Measurements from ENCODE around the gene NOVA2. TPM values are rescaled to one million over a fixed set of nuclear protein-coding genes. Genes with fewer than 3 reads are reported as not detected.

Gene NOVA2
- total and polyA plus RNA-seq, 2 of the 8 experiments (the other 6 are each of a cell fraction or from before 2014, with no cell fraction given): 3.2 to 24.6 TPM

DNA sequence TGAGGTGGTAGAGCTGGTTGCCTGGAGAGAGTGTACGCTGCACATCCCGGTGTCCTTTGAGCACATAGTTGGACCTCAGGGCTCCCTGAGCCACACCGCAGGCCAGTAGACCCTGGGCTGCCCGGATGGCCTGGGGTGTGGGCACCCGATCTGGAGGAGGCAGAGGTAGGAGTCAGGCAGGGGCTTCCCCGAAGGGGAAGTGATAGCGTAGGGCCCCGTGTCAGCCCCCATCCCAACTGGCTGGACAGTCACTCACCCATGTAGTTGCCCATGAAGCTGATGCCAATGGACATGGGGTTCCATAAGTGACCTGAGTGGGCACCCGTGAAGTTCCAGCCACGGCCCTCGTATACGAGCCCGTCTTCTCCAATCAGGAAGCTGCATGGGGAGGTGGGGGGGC lies 45.6 kb upstream of the NOVA2 start:
- Histone ChIP-seq H3K56ac (replicated peaks; ENCODE audit: insufficient read length, low read depth, low read length) (no peak overlapping the region), H3K79me1 (ENCODE audit: low read depth, low read length) (no peaks in the 10 kb centered on the region), H4K5ac (ENCODE audit: insufficient read length, low read depth, low read length) (no peak overlapping the region), H3K4me2 (ENCODE audit: insufficient read depth in 1 of 2, low read depth in 2 of 2, low read length in 2 of 2) (no peak overlapping the region), H3K23me2 (ENCODE audit: low read depth, low read length) (peaks cover 19% of the 10 kb centered on the region; the same call in 1 of the 2 replicates), H2BK12ac (ENCODE audit: low read depth, low read length) (no peak overlapping the region), H3K27me3 (replicated peaks in 1 of 4; ENCODE audit: control insufficient read depth in 3 of 4, extremely low read depth in 1 of 4, insufficient read depth in 3 of 4, low read length in 3 of 4) (peaks cover 5 to 19% (median 18%) of the 10 kb centered on the region in 4 experiments), H4K8ac (ENCODE audit: extremely low read depth, insufficient read depth, low read length) (no peak overlapping the region), H2AFZ (ENCODE audit: low read length) (no peak overlapping the region), H2BK20ac (ENCODE audit: low read length) (no peak overlapping the region), H4K20me1 (replicated peaks in 1 of 2; ENCODE audit: control insufficient read depth in 1 of 2, insufficient read depth in 2 of 2, low read length in 2 of 2) (peaks cover 2 to 9% of the 10 kb centered on the region in 2 experiments), H3K79me2 (ENCODE audit: control insufficient read depth in 1 of 2, insufficient read depth in 2 of 2, low read length in 2 of 2) (no peaks in the 10 kb centered on the region), H2BK120ac (replicated peaks; ENCODE audit: low read depth, low read length) (no peak overlapping the region), H2BK5ac (ENCODE audit: low read depth, low read length) (no peak overlapping the region), H3K9ac (replicated peaks in 1 of 4; ENCODE audit: extremely low read depth in 1 of 4, low read depth in 3 of 4, low read length in 3 of 4) (no peak overlapping the region), H4K91ac (replicated peaks; ENCODE audit: insufficient read length, low read length) (no peak overlapping the region), H2AK5ac (ENCODE audit: low read depth, low read length) (no peak overlapping the region), H3K36me3 (ENCODE audit: control insufficient read depth in 2 of 4, insufficient read depth in 4 of 4, low read length in 3 of 4) (no peaks in the 10 kb centered on the region; a peak in 2 of 8 replicates), H2BK15ac (ENCODE audit: low read length) (no peak overlapping the region), H3K23ac (ENCODE audit: insufficient read length) (no peak overlapping the region), H3K9me3 (ENCODE audit: insufficient read depth in 2 of 2, low read depth in 1 of 2, low read length in 1 of 2) (no peaks in the 10 kb centered on the region), H3K14ac (ENCODE audit: insufficient read length) (no peak overlapping the region), H3K27ac (ENCODE audit: low read depth, low read length) (no peak overlapping the region), H3K4me3 (ENCODE audit: extremely low read depth in 1 of 4, insufficient read depth in 2 of 4, low read depth in 3 of 4, low read length in 4 of 4) (no peak overlapping the region), H3K4me1 (replicated peaks in 1 of 4; ENCODE audit: control insufficient read depth in 3 of 4, insufficient read depth in 4 of 4, low read length in 3 of 4) (peaks cover 0 to 21% (median 18%) of the 10 kb centered on the region in 4 experiments; a peak in 6 of 7 replicates), H3K4ac (replicated peaks; ENCODE audit: insufficient read length, low read depth, low read length) (no peak overlapping the region), H3K18ac (ENCODE audit: extremely low read depth, low read length) (no peak overlapping the region)
- CTCF ChIA-PET (ENCODE audit: partially characterized antibody): interaction anchor here (0.5 to 4.3 kb wide), 15 partner anchors 8 to 263 kb away, joined by 3 to 44 read pairs (median 3); partner anchors contain the start of gene NANOS2
- DNase-seq (ENCODE audit: low read depth in 1 of 2, low spot score in 2 of 2) (no peak), FAIRE-seq (no peak)
- WGBS, 2 experiments (ENCODE audit: extremely low coverage in 1 of 2, insufficient coverage in 1 of 2, insufficient read length in 1 of 2, insufficient replicate concordance in 2 of 2, low coverage in 1 of 2, low lambda C conversion rate in 2 of 2, missing lambda C conversion rate in 1 of 2): 96% methylated on average over 13 of the region's 13 CpGs; no CpG with 5 or more reads in 1 of the 2 experiments
- POLR2A ChIA-PET (ENCODE audit: partially characterized antibody): no interaction called here
- TF ChIP-seq TAF1 (IDR thresholded peaks at IDR 0.05; ENCODE audit: low read depth, low read length) (no peak), CEBPB (IDR thresholded peaks at IDR 0.05; ENCODE audit: low read depth, low read length) (no peak), CBX5 (IDR thresholded peaks at IDR 0.05; ENCODE audit: low read depth, low read length) (no peak), CBX8 (IDR thresholded peaks at IDR 0.05; ENCODE audit: borderline replicate concordance, low read depth, low read length) (no peak), EGR1 (IDR thresholded peaks at IDR 0.05; ENCODE audit: borderline replicate concordance, low read depth, low read length) (no peak), CTBP2 (IDR thresholded peaks at IDR 0.05; ENCODE audit: borderline replicate concordance, insufficient read depth, insufficient read length, low read length) (no peak), MAFK (IDR thresholded peaks at IDR 0.05; ENCODE audit: low read depth, low read length) (no peak), NRF1 (IDR thresholded peaks at IDR 0.05; ENCODE audit: low read depth, low read length) (no peak), CHD1 (IDR thresholded peaks at IDR 0.05; ENCODE audit: low read depth, low read length) (no peak), SIN3A (conservative IDR thresholded peaks at IDR 0.05 in 1 of 2, IDR thresholded peaks at IDR 0.05 in 1 of 2; ENCODE audit: low read depth in 1 of 2, low read length in 2 of 2) (no peak), KDM4A (IDR thresholded peaks at IDR 0.05; ENCODE audit: low read depth, low read length, severe bottlenecking) (no peak), ZNF274 (IDR thresholded peaks at IDR 0.05; ENCODE audit: borderline replicate concordance, extremely low read depth, low read length) (no peak), BRCA1 (IDR thresholded peaks at IDR 0.05; ENCODE audit: low read depth, low read length) (no peak)
- TF ChIP-seq, protein P1, sequence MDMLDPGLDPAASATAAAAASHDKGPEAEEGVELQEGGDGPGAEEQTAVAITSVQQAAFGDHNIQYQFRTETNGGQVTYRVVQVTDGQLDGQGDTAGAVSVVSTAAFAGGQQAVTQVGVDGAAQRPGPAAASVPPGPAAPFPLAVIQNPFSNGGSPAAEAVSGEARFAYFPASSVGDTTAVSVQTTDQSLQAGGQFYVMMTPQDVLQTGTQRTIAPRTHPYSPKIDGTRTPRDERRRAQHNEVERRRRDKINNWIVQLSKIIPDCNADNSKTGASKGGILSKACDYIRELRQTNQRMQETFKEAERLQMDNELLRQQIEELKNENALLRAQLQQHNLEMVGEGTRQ (IDR thresholded peaks at IDR 0.05; ENCODE audit: low read length): no peak
